ENCODE measurements around the gene USP37.
"Not testable (repeated sequence)": the region's sequence is repeated elsewhere in the genome, so short reads cannot be mapped to it uniquely, and the experiment has no call there.

Gene USP37

DNA sequence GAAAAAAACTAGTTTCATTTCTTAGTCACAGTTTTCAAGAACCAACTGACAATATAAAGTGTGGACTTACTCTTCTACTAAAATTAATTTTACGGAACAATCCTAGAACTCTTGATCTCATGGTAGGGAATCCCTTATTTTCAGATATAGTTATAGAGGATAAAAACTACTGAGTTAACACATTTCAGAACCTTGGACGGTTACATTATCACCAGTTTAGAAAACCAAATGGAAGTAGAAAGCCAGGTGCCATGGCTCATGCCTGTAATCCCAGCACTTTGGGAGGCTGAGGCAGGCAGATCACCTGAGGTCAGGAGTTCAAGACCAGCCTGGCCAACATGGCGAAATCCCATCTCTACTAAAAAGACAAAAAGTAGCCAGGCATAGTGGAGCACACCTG is 13.9 kb downstream of the USP37 start:
- not testable (repeated sequence) for H3K27me3 ChIP-seq (ENCODE audit: insufficient read depth, poor library complexity, severe bottlenecking); H3K4me3 ChIP-seq (replicated peaks; ENCODE audit: insufficient read depth, low read length); DNase-seq (ENCODE audit: low read depth in 1 of 2, low spot score in 1 of 2); H3K27ac ChIP-seq (replicated peaks)
- TF ChIP-seq, protein P1, sequence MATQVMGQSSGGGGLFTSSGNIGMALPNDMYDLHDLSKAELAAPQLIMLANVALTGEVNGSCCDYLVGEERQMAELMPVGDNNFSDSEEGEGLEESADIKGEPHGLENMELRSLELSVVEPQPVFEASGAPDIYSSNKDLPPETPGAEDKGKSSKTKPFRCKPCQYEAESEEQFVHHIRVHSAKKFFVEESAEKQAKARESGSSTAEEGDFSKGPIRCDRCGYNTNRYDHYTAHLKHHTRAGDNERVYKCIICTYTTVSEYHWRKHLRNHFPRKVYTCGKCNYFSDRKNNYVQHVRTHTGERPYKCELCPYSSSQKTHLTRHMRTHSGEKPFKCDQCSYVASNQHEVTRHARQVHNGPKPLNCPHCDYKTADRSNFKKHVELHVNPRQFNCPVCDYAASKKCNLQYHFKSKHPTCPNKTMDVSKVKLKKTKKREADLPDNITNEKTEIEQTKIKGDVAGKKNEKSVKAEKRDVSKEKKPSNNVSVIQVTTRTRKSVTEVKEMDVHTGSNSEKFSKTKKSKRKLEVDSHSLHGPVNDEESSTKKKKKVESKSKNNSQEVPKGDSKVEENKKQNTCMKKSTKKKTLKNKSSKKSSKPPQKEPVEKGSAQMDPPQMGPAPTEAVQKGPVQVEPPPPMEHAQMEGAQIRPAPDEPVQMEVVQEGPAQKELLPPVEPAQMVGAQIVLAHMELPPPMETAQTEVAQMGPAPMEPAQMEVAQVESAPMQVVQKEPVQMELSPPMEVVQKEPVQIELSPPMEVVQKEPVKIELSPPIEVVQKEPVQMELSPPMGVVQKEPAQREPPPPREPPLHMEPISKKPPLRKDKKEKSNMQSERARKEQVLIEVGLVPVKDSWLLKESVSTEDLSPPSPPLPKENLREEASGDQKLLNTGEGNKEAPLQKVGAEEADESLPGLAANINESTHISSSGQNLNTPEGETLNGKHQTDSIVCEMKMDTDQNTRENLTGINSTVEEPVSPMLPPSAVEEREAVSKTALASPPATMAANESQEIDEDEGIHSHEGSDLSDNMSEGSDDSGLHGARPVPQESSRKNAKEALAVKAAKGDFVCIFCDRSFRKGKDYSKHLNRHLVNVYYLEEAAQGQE (IDR thresholded peaks at IDR 0.05; ENCODE audit: insufficient replicate concordance, low read depth), result peak; percentile 74

DNA sequence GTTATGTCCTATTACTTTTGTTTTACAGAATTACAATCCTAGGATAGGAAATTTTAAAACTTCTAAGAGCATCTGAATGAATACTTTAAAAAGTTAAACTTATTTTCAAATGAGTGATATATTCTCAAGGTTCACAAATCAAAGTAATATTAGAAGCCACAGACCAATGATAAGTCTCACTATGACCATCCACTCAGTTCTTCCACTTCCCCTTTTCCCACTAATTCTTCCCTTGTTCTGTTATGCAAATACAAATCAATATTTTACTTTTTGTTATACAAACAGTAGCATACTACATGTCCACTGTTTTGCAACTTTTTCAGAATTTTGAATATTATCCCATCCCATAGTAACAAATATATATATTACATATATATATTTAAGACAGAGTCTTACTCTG is 20.2 kb downstream of the USP37 start:
- no peaks in the 10 kb centered on the region for H3K27me3 ChIP-seq (ENCODE audit: insufficient read depth, poor library complexity, severe bottlenecking)
- H3K4me3 ChIP-seq (replicated peaks; ENCODE audit: insufficient read depth, low read length), result no peak overlapping the region
- H3K27ac ChIP-seq (replicated peaks), result no peak overlapping the region
- no peak for DNase-seq (ENCODE audit: low read depth in 1 of 2, low spot score in 1 of 2)
- TF ChIP-seq SPI1 (IDR thresholded peaks at IDR 0.05; ENCODE audit: borderline replicate concordance, low read depth) (peak; percentile 80), POLR2AphosphoS5 (IDR thresholded peaks at IDR 0.05; ENCODE audit: low read depth) (no peak)
- TF ChIP-seq, protein P1 (IDR thresholded peaks at IDR 0.05; ENCODE audit: insufficient replicate concordance, low read depth), result no peak
- TF ChIP-seq, protein P2, sequence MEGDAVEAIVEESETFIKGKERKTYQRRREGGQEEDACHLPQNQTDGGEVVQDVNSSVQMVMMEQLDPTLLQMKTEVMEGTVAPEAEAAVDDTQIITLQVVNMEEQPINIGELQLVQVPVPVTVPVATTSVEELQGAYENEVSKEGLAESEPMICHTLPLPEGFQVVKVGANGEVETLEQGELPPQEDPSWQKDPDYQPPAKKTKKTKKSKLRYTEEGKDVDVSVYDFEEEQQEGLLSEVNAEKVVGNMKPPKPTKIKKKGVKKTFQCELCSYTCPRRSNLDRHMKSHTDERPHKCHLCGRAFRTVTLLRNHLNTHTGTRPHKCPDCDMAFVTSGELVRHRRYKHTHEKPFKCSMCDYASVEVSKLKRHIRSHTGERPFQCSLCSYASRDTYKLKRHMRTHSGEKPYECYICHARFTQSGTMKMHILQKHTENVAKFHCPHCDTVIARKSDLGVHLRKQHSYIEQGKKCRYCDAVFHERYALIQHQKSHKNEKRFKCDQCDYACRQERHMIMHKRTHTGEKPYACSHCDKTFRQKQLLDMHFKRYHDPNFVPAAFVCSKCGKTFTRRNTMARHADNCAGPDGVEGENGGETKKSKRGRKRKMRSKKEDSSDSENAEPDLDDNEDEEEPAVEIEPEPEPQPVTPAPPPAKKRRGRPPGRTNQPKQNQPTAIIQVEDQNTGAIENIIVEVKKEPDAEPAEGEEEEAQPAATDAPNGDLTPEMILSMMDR (IDR thresholded peaks at IDR 0.05; ENCODE audit: insufficient read depth, low read length), result no peak

DNA sequence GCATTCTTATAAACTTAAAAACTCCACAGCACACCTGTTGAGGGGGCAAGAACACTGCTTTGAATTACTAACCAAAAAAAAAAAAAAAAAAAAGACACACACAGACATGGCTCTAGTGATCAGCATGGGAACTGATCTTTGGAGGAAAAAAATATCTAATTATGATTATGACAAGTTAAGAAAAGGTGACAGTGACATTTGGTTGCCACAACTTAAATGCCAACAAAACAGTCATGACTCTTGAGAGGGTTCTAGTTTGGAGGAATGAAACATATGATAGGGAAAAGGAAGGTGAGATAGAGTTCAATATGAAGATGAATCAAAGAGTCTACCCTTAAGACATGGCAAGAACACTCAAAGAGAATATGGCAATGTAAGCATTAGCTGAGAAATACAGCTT is 20.6 kb downstream of the USP37 start:
- Histone ChIP-seq H3K27me3 (ENCODE audit: insufficient read depth, poor library complexity, severe bottlenecking) (no peaks in the 10 kb centered on the region), H3K27ac (replicated peaks) (no peak overlapping the region), H3K4me3 (replicated peaks; ENCODE audit: insufficient read depth, low read length) (no peak overlapping the region)
- TF ChIP-seq, protein P1 (IDR thresholded peaks at IDR 0.05; ENCODE audit: insufficient replicate concordance, low read depth), result no peak
- TF ChIP-seq POLR2AphosphoS5 (IDR thresholded peaks at IDR 0.05; ENCODE audit: low read depth) (no peak), SPI1 (IDR thresholded peaks at IDR 0.05; ENCODE audit: borderline replicate concordance, low read depth) (no peak), GABPA (IDR thresholded peaks at IDR 0.05; ENCODE audit: low read depth) (no peak)
- TF ChIP-seq, protein P2 (IDR thresholded peaks at IDR 0.05; ENCODE audit: insufficient read depth, low read length), result no peak
- no peak for DNase-seq (ENCODE audit: low read depth in 1 of 2, low spot score in 1 of 2)

DNA sequence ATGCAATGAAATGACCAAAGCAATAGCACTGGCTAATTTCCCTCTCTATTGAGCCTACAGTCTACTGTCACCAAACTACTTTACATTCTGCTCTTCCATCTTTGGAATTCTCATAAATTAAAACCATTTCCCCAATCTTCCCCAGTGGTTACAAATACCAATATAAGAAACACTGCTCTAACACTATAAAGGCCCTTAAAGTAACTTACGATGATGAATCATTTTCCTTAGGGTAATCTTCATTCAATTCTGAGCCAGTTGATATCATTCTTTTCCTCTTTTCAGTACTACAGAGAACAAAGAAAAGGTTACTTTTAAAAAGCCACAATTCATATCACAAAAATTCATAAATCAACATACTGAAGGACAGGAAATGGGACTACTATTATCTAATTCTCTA is 22.1 kb downstream of the USP37 start:
- no peaks in the 10 kb centered on the region for H3K27me3 ChIP-seq (ENCODE audit: insufficient read depth, poor library complexity, severe bottlenecking)
- TF ChIP-seq, protein P1 (IDR thresholded peaks at IDR 0.05; ENCODE audit: insufficient replicate concordance, low read depth), result no peak
- TF ChIP-seq, protein P2 (IDR thresholded peaks at IDR 0.05; ENCODE audit: insufficient read depth, low read length), result no peak
- no peak overlapping the region for H3K4me3 ChIP-seq (replicated peaks; ENCODE audit: insufficient read depth, low read length)
- DNase-seq (ENCODE audit: low read depth in 1 of 2, low spot score in 1 of 2), result no peak
- H3K27ac ChIP-seq (replicated peaks), result no peak overlapping the region

Measured in HL-60 (cell line).